ENCODE data around the gene ABI1.

Gene ABI1

GRCh38 chr10:26703974-26704373, 156.8 kb downstream of the ABI1 start:
- no peak overlapping the region for H3K4me3 ChIP-seq (replicated peaks; ENCODE audit: insufficient read depth, low read length)
- no peak for DNase-seq (ENCODE audit: low read depth in 1 of 2, low spot score in 1 of 2)
- no peak overlapping the region for H3K27ac ChIP-seq (replicated peaks)
- TF ChIP-seq, protein P1, sequence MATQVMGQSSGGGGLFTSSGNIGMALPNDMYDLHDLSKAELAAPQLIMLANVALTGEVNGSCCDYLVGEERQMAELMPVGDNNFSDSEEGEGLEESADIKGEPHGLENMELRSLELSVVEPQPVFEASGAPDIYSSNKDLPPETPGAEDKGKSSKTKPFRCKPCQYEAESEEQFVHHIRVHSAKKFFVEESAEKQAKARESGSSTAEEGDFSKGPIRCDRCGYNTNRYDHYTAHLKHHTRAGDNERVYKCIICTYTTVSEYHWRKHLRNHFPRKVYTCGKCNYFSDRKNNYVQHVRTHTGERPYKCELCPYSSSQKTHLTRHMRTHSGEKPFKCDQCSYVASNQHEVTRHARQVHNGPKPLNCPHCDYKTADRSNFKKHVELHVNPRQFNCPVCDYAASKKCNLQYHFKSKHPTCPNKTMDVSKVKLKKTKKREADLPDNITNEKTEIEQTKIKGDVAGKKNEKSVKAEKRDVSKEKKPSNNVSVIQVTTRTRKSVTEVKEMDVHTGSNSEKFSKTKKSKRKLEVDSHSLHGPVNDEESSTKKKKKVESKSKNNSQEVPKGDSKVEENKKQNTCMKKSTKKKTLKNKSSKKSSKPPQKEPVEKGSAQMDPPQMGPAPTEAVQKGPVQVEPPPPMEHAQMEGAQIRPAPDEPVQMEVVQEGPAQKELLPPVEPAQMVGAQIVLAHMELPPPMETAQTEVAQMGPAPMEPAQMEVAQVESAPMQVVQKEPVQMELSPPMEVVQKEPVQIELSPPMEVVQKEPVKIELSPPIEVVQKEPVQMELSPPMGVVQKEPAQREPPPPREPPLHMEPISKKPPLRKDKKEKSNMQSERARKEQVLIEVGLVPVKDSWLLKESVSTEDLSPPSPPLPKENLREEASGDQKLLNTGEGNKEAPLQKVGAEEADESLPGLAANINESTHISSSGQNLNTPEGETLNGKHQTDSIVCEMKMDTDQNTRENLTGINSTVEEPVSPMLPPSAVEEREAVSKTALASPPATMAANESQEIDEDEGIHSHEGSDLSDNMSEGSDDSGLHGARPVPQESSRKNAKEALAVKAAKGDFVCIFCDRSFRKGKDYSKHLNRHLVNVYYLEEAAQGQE (IDR thresholded peaks at IDR 0.05; ENCODE audit: insufficient replicate concordance, low read depth): no peak
- TF ChIP-seq GABPA (IDR thresholded peaks at IDR 0.05; ENCODE audit: low read depth) (no peak), POLR2AphosphoS5 (IDR thresholded peaks at IDR 0.05; ENCODE audit: low read depth) (no peak), SPI1 (IDR thresholded peaks at IDR 0.05; ENCODE audit: borderline replicate concordance, low read depth) (no peak)
- TF ChIP-seq, protein P2, sequence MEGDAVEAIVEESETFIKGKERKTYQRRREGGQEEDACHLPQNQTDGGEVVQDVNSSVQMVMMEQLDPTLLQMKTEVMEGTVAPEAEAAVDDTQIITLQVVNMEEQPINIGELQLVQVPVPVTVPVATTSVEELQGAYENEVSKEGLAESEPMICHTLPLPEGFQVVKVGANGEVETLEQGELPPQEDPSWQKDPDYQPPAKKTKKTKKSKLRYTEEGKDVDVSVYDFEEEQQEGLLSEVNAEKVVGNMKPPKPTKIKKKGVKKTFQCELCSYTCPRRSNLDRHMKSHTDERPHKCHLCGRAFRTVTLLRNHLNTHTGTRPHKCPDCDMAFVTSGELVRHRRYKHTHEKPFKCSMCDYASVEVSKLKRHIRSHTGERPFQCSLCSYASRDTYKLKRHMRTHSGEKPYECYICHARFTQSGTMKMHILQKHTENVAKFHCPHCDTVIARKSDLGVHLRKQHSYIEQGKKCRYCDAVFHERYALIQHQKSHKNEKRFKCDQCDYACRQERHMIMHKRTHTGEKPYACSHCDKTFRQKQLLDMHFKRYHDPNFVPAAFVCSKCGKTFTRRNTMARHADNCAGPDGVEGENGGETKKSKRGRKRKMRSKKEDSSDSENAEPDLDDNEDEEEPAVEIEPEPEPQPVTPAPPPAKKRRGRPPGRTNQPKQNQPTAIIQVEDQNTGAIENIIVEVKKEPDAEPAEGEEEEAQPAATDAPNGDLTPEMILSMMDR (IDR thresholded peaks at IDR 0.05; ENCODE audit: insufficient read depth, low read length): no peak
- no peaks in the 10 kb centered on the region for H3K27me3 ChIP-seq (ENCODE audit: insufficient read depth, poor library complexity, severe bottlenecking)

DNA sequence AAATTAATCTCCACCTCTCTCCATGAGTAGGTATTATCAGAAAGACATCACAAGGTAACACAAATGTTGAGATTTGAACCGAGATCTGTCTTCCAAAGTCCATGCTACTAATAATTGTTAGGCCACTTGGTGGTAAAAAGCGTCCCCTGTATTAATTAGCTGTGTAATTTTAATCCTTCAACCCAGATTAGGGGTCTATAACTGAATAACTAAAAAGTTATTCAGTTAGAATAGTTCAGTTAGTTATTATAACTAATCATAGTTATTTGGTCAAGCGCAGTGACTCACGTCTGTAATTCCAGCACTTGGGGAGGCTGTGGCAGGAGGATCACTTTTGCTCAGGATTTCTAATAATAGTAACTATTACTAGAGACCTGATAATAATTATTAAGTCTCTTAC, 157.7 kb downstream of the ABI1 start:
- no peak overlapping the region for H3K27ac ChIP-seq (replicated peaks)
- no peak for TF ChIP-seq SPI1 (IDR thresholded peaks at IDR 0.05; ENCODE audit: borderline replicate concordance, low read depth)
- TF ChIP-seq, protein P1 (IDR thresholded peaks at IDR 0.05; ENCODE audit: insufficient replicate concordance, low read depth): no peak
- TF ChIP-seq, protein P2 (IDR thresholded peaks at IDR 0.05; ENCODE audit: insufficient read depth, low read length): no peak
- TF ChIP-seq POLR2AphosphoS5 (IDR thresholded peaks at IDR 0.05; ENCODE audit: low read depth): no peak
- no peak for TF ChIP-seq GABPA (IDR thresholded peaks at IDR 0.05; ENCODE audit: low read depth)
- DNase-seq (ENCODE audit: low read depth in 1 of 2, low spot score in 1 of 2): no peak
- H3K27me3 ChIP-seq (ENCODE audit: insufficient read depth, poor library complexity, severe bottlenecking): no peaks in the 10 kb centered on the region
- H3K4me3 ChIP-seq (replicated peaks; ENCODE audit: insufficient read depth, low read length): no peak overlapping the region

GRCh38 chr10:26700884-26701630, 159.7 kb downstream of the ABI1 start:
- H3K27me3 ChIP-seq (ENCODE audit: insufficient read depth, poor library complexity, severe bottlenecking): no peaks in the 10 kb centered on the region
- no peak for DNase-seq (ENCODE audit: low read depth in 1 of 2, low spot score in 1 of 2)
- no peak overlapping the region for H3K4me3 ChIP-seq (replicated peaks; ENCODE audit: insufficient read depth, low read length)
- TF ChIP-seq SPI1 (IDR thresholded peaks at IDR 0.05; ENCODE audit: borderline replicate concordance, low read depth) (no peak), POLR2AphosphoS5 (IDR thresholded peaks at IDR 0.05; ENCODE audit: low read depth) (no peak), GABPA (IDR thresholded peaks at IDR 0.05; ENCODE audit: low read depth) (no peak)
- TF ChIP-seq, protein P1 (IDR thresholded peaks at IDR 0.05; ENCODE audit: insufficient replicate concordance, low read depth): no peak
- TF ChIP-seq, protein P2 (IDR thresholded peaks at IDR 0.05; ENCODE audit: insufficient read depth, low read length): no peak
- no peak overlapping the region for H3K27ac ChIP-seq (replicated peaks)

Measured in HL-60 (cell line).